ENCODE results near the gene UTP14C.

The UTP14C gene

GRCh38 chr13:52067237-52067636 is 42.7 kb downstream of the UTP14C start:
- Mint-ChIP-seq H3K27me3 (ENCODE audit: low read depth) (no peaks in the 10 kb centered on the region), H3K27ac (no peak overlapping the region), H3K4me1 (no peaks in the 10 kb centered on the region), H3K36me3 (ENCODE audit: low read depth) (peaks cover 36% of the 10 kb centered on the region), H3K9me3 (peaks cover 58% of the 10 kb centered on the region), H3K4me3 (no peak overlapping the region)
- no peak for TF ChIP-seq CTCF (IDR thresholded peaks at IDR 0.05; ENCODE audit: unreplicated experiment in 3 of 3)

GRCh38 chr13:52070929-52071523 is 46.5 kb downstream of the UTP14C start:
- TF ChIP-seq CTCF (IDR thresholded peaks at IDR 0.05; ENCODE audit: unreplicated experiment in 3 of 3), result no peak
- Mint-ChIP-seq H3K36me3 (ENCODE audit: low read depth) (peaks cover 26% of the 10 kb centered on the region), H3K27ac (no peak overlapping the region), H3K4me1 (no peaks in the 10 kb centered on the region), H3K9me3 (peaks cover 51% of the 10 kb centered on the region), H3K27me3 (ENCODE audit: low read depth) (no peaks in the 10 kb centered on the region), H3K4me3 (no peak overlapping the region)
